GM23248 (cell line): ENCODE measurements around the gene MYT1.

Experiments used
- EZH2 ChIP-seq: fragments of 200-600 bp; sonication (generic); IDR thresholded peaks from 2 replicates; pipeline ENCODE4 v1.6.1; 2018; ENCODE audit warnings: antibody characterized with exemption, mild to moderate bottlenecking; ENCODE audit not compliant: insufficient read depth, poor library complexity, severe bottlenecking
- EZH2phosphoT487 ChIP-seq: fragments of 200-600 bp; sonication (generic); IDR thresholded peaks from 2 replicates; pipeline ENCODE4 v1.6.1; 2018; ENCODE audit warnings: antibody characterized with exemption, moderate library complexity, mild to moderate bottlenecking, low read depth; ENCODE audit not compliant: insufficient read depth

- TF ChIP-seq EZH2: no peak
- no peak for TF ChIP-seq EZH2phosphoT487
These were observed 105.6 kb downstream of the MYT1 start for GRCh38 chr20:64269604-64270411.
